HG02943 (cell line): ENCODE data around the gene DOLPP1.

Experiments used
- ATAC-seq: cut with Tn5 transposase; IDR thresholded peaks from one replicate; pipeline ENCODE4 v1.9.1; 2021; ENCODE audit warnings: mild to moderate bottlenecking, low read depth, moderate library complexity; ENCODE audit not compliant: unreplicated experiment

Gene DOLPP1

DNA sequence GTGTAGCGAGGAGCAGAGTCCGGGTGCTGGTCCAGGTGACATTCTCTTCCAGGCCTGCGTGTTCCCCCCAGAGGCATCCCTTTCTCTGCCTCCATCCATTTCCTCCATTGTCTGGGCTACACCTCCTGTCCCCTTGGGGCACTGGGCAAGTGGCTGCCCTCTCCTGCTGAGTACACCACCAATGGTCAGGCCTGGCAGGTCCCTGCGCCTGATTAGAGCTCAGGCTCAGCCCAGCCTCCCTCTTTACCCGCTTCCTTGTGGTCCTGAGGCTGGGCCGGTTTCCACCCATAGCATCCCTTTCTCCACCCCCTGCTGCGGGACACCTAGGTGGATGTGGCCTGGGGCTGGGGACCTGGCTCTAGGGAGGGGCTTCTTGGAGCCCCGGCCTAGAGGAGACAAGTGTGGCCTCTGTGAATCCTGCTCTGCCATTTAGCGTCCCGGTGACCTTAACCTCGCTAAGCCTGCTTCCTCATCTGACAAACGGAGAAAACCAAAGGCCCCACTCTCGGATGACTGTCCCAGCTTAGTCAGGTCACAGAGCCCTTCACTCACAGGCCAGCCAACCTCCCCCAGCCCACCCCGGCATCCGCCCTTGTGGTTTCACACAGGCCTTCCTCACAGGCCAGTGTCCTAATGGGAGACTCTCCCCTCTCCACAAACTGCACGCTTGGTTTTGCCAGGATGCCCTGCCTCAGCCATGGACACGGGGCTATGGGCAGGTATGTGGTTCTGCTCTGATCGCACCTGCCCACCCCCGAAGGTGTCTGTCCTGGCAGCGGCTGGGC is 12.9 kb downstream of the DOLPP1 start:
- no peak for ATAC-seq

DNA sequence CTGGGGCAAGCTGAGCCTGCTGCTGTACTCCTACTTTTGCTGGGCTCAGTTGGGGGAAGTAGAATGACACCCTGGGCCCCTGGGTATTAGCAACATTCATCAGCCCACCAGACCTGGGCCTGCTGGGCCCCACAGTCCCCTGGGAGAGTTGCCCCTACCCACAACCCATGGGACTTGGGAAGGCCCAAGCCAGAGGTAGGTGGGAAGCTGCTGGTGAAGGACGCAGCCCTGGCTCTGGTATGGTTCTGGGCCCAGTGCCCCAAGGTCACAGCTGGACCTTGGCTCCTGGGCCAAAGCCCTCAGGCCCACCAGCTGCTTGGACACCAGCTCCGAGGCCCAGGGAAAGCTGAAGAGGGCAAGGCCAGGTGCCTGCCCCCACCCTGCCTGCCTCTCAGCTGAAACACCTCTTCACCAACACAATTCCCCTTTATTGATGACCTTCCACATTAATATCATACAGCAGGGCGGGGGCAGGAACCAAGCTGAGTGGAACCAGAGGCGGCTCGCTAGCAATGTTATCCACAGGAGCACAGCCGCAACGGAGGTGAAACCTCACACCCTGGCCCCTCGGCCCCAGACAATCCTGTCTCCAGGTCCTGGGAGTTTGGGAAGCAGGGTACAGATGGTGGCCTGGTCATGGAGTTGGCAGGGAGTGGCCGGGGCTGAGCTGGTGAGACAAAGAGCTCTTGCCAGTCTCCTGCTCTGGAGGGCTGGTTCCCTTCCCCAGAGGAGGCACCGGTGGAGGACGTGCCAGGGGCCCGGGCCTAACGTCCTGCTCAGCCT is 13.7 kb downstream of the DOLPP1 start:
- ATAC-seq, result no peak

DNA sequence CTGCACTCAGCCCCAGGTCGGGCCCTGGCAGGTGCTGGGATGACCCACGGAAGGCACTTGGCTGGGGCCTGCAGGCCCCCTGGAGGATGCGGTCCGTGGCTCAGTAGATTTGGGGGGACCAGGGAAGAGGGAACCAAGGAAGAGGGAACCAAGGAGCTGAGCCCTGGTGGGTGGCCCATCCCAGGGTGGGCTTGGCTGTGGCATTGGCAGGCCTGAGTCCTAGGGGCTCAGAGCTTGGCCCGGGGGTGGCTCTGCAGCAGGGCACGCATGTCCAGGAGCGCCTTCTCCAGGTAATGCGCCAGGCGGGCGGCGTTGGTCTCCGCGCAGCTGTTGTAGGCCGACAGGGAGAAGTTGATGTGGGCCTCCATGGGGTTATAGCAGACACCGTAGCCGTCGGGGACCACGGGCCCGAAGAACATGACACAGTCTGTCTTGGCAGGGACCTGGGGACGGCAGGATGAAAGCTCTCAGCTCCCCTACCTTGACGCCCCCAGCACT is 14.3 kb downstream of the DOLPP1 start:
- ATAC-seq, result no peak

DNA sequence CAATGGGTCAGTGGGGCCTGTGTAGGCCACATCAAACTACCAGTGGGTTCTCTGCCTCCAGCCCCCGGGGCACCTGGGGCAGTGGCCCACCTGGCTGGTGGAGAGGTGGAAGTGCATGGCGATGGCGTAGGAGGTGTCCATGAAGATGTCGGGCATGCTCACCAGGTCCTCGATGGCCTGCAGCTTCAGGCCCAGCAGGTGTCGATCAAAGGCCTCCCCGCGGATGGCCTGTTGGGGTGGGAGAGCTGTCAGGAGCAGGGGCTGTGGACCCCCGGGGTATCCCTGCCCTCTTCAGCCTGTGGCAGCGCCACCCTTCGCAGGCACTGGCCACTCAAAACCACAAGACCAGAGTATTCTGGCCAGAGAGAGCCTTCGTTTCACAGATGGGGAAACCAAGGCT is 15.0 kb downstream of the DOLPP1 start:
- no peak for ATAC-seq

DNA sequence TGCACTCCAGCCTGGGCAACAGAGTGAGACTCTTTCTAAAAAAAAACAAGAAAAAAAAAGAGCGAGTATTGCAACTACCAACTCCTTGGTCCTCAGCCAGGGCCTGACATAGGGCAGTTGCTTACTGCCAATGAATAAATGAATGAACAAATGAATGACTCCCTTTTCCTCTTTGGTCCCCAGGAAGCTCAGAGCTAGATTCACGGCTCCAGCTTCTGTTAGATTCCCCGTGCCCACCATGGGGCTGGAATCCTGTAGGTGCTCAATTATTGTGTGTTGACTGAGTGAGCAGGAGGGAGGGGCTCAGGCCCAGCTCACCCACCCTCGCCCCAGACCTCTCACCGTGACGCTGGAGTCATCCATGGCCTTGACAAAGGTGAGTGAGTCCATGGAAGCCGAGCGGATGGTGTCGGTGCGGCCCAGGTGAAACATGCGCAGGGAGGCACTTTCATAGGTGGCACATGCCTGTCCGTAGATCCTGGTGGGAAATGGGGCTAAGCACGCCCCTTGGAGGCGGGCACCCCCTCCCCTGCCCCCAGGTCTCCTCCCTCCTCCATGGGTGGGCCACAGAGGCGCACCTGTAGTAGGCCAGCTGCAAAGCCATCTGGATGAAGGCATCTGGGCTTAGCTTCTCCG is 16.9 kb downstream of the DOLPP1 start:
- ATAC-seq, result no peak

DNA sequence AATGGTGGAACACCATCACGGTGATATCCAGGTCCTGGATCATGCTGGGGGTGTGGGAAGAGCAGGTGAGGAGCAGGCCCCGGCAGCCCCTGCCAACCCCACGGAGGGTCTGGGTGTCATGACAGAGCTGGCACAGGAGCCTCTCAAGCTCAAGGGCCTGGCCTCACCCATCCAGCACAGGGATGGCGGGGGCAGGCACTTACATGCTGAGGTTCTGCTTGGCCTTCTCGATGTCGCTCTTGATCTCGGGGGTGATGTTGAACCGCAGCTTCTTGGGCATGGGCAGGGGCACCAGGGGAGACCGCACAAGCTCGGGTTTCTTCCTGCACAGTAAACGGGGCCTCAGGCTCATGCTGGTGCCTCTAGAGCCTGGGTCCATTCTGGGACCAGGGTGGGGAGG is 17.4 kb downstream of the DOLPP1 start:
- ATAC-seq, result no peak

DNA sequence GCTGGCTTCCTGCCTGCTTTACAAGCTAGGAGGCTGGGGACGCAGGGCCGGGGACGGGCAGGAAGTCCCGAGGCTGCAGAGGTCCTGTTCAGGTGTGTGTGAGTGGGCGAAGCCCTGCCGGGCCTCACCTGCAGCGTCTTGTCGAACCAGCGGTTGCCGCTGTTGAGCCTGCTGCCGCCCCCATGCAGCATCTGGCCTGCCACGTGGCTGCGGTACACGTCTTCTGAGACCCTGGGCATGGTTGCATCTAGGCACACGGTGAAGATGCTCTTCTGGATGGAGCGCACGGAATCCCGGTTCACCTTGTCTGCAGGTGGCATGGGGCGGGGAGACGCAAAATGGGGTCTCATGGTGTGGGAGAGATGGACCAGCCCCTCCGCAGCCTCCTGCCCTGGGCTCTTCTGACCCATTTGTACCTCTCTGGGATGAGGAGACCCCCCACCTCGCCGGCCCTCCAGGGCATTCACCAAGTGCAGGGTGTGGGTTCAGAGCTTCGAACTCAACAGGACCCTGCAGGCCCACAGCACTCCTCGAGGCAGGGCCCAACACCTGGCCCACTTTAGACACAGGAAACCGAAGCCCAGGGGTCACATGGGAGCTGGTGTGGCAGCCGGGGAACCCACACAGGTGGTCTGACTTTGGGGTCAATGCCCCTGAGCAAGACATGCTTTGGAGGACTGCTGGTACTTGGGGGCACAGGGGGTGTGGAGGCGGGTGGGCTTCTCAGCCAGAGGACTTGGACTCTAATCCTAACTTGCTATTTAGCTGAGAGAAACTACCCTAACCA is 19.7 kb downstream of the DOLPP1 start:
- ATAC-seq, result no peak

DNA sequence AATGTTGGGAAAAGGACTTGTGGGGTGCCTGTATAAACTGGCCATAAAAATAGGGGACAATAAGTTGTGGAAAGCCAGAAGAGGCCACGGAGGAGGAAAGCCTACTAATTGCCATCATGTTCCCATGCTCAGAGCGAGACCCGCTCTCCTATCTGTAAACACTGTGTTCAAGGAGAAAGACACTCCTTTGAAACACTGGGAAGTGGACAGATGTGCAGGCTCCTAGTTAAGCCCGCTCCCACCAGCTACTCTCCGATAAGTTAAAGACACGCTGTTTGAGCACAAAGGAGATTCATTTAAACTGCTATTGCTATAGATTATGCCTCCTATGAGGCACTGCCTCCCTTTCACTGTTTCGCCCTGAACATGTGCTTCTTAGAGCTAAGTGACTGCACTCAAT is 20.4 kb downstream of the DOLPP1 start:
- ATAC-seq, result no peak

DNA sequence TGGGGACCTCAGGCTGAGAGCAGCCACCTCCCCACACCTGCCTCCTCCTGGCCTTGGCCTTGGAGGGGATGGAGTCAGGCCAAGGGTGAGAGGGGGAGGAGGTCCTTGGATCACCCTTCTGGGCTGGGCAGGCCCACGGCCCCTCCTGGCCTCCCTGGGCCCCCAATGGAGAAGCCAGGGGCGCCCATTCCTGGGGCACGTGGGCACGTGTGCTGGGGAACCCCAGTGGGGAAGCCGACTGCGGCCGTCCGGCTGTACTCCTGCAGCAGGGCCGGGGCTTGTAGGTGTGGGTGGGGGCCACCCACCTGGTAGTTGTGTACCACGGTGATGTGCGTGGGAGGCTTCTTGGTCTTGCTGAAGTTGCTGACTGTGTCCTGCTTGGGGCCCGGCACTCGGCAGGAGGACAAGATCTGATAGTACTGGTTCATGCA is 21.2 kb downstream of the DOLPP1 start:
- ATAC-seq, result no peak

DNA sequence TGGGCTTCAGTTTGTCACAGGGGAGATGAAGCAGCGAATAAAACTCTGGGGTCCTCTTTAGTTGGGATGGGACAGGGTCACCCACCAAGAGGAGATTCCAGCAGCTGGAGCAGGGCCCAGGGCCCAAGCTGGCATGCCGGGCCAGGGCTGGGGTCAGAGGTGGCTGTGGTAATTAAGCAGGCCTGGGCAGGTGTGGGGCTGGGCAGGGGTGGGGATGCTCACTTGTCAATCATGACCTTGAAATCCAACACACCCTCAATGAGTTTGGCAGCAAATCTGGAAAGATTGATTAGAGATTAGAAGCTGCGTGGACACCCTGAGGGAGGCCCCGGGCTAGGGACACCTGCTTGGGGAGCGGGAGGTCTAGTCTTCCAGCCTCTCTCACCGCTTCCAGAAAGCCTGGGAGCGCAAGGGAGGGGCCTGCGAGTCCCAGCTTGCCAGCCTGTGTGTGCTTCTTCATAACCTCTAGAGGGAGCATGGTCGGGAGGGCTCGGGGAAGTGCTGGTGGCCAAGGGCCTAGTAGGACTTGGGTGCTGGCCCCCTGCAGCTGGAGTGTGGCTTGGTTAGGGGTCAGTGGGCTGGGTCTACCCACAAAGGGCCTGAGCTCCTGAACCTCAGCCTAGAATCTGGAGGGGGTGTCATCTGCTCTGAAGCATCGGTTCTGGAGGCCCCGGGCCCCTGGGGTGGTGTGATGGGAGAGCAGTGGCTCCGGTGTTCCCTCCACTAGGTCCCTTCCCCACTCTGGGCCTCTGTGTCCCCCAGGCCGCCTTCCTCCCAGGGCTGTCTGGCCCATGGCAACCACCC is 22.1 kb downstream of the DOLPP1 start:
- ATAC-seq, result no peak

DNA sequence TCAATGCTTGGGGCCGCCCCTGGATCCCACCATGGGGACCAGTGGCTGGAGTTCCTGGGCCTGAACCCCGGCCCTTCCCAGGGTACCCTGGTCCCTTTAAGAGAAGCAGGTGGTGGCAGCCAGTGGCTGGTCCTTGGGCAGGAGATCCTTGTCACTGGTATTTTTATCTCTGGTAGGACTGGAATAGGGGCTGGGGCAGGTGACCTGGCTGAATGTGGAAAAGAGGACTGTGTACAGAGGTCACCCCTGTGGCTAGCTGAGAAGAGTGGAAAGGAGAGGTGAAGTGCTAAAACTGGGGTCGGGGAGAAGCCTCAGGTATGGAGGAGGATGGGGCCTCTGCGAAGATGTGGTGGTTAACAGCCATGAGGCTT is 22.7 kb downstream of the DOLPP1 start:
- no peak for ATAC-seq

DNA sequence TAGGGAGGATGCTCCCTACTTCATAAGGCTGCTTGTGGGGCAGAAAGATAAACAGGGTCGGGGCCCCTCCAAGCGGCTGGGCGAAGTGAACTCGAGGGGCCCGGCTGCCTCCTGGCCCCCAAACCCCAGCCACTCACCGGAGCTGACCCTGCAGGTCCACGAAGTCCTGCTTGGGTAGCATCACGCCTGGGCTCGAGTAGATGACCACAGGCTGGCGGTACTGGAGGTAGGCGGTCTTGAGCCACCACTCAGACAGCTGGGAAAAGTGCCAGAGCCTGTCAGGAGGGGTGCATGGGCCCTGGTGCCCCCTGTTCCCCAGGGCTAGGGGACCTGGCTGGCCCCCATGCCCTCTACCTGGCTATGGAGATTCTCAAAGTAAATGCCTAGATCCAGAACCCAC is 23.1 kb downstream of the DOLPP1 start:
- ATAC-seq, result no peak

DNA sequence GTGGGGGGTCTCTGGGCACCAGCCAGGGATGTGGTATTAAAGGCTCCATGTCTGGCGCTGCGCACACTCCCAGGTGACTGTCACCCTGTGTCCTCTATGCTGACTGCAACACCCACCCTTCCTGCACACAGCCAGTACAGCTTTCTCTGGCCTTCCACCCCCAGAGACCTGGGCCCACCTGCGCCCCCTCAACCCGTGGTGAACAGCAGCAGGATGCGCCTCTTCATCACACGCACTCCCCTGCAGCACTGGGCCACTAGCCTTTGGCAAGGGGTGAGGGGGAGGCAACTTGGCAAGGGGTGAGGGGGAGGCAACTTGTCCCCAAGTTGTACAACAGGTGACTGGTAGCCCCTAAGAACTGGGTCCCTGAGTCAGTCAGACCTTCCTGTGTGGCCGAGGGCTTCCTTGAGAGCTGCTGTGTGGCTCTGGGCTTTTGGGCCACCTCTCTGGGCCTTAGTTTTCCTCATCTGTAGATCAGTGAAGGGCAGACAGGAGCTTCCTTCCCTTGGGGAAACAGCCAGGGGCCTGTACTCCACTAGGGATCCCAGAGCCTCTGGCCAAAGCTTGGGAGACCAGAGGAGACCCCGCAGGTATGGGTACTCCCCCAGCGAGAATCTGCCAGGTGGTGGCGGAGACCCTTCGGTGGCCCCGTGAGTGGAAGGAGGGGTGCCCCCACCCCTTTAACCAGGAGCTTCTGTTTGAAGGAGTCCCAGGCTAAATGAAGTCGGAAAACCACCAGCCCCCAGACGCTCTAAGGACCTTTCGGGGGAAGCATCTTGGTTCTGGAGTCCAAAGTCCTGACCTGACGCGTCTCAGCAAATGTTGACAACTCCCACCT is 25.2 kb downstream of the DOLPP1 start:
- no peak for ATAC-seq

DNA sequence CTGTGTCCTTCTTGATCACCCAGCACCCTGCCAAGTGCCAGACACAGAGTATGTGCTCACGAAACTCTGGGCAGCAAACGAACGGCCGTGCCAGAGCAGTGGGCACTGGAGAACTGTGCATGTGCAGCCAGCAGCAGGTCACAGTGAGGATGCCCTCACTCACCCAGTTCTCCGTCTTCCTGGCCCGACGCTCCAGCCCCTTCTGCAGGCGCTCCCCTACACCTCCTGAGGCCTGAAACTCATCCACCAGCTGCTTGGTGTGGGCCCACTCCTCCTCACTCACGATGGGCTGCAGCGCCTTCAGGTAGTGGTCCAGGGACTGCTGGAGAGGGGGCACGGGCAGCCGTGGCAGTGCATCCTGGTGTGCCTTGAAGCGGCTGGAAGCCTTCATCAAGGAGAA is 26.7 kb downstream of the DOLPP1 start:
- ATAC-seq, result no peak

DNA sequence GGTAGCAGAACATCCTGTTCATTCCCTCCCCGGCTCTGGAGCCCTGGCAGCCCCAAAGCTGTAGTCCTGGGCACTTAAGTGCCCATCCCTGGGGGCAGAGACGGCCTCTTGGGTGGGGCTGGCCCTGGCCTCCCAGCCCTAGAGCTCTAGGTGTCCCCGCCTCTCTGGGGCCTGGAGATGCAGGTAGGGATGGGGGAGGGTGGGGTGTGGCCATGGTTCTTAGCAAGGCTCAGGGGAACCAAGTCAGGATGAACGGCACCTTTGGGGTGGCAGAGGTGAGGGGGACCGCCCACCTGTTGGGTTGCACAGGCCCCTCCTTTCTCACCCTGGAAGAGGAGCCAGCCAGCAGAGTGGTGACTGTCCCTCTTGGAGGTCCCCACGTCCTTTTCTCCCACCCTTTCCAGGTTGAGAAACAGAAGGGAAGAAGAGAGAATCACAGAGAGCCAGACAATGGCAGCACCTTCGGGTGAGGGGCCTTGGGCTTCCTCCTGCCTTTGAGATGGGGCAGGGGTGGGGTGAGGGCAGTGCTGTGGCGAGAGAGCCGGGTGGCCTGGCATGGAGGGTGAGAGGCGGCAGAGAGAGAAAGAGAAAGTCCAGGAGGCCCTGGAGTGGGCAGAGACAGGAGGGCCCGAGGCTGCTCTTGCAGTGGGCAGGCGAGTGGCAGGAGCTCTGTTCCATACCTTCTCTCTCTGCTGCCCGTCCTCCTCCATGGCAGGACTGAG is 27.3 kb downstream of the DOLPP1 start:
- no peak for ATAC-seq

DNA sequence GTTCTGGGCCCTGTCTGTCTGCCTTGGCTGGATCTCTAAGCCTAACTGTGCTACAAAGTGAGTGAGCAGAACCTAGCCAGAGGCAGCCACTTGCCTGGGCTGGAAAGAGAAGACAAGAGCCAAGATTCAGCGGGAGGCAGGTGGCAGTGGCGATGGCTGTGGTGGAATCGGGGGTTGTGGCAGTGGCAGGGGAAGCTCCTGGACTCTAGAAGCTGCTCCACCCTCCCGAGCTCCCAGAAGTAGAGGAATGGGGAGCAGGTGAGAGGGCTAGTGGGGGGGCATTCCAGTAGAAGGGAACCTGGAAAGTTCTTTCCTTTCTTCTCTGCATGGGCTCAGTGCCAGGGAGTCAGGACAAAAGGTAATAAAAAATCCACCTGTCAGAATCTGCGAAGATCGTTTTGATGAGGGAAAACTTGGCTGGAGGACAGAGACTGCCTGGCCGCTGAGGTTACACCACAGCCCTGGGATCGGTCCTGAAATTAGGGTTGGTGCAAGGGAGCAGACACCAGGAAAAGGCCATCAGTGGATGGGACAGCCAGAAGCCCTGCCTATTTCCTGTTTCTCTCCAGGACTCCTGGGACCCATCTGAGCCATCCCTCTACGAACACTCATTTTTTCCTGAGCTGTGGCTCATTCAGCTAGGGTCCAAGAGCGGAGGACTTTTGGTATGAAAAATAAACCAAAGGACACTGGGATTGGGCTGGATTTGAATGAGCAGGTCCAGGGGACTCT is 28.1 kb downstream of the DOLPP1 start:
- ATAC-seq, result no peak

DNA sequence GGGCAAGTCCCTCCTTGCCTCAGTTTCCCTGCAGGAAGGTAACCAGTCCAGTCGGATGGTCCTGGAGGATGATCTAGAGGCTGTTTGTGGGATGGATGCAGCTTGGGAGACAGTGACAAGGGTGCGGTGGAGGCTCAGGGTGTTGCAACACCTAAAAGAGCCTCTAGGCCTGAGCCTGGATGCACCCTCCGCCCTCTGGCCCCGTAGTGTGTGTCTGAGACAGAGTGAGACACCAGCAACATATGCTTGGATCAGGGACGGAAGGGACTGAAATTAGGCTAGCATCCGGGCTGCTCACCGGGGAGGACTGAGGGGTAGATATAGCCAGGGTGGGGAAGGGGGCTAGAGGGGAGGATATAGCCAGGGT is 28.6 kb downstream of the DOLPP1 start:
- no peak for ATAC-seq
